Neural progenitor cell (in vitro differentiated cells): ENCODE measurements around the gene CYP4V2. TPM values are rescaled to one million over a fixed set of nuclear protein-coding genes. Genes with fewer than 3 reads are reported as not detected.

ENCODE experiments used
- DNase-seq: peaks from one replicate; pipeline ENCODE4 v3.0.0-alpha.2; 2016; ENCODE audit warnings: low spot score
- H2AFZ ChIP-seq: fragments of 200-600 bp; sonication (generic); replicated peaks from 2 replicates; pipeline ENCODE4 v1.6.1; 2016; ENCODE audit warnings: antibody characterized with exemption
- H3F3A ChIP-seq: fragments of 200-600 bp; sonication (generic); 2 replicates; pipeline ENCODE4 v1.6.1; 2016; ENCODE audit warnings: antibody characterized with exemption, low read depth
- H3K27ac ChIP-seq: fragments of 200-600 bp; sonication (generic); 2 replicates; pipeline ENCODE4 v1.5.1; 2016; ENCODE audit warnings: mild to moderate bottlenecking
- H3K27me3 ChIP-seq: fragments of 200-600 bp; sonication (generic); 2 replicates; pipeline ENCODE4 v1.6.1; 2016; ENCODE audit warnings: mild to moderate bottlenecking, moderate library complexity
- H3K36me3 ChIP-seq: fragments of 200-600 bp; sonication (generic); 2 replicates; pipeline ENCODE4 v1.5.1; 2016
- H3K4me1 ChIP-seq: fragments of 200-600 bp; sonication (generic); 2 replicates; pipeline ENCODE4 v1.6.1; 2016; ENCODE audit warnings: mixed run types
- H3K4me2 ChIP-seq: fragments of 200-600 bp; sonication (generic); 2 replicates; pipeline ENCODE4 v1.6.1; 2016
- H3K4me3 ChIP-seq: fragments of 200-600 bp; sonication (generic); 2 replicates; pipeline ENCODE4 v1.5.1; 2016
- H3K79me2 ChIP-seq: fragments of 200-600 bp; sonication (generic); 2 replicates; pipeline ENCODE4 v1.6.1; 2016; ENCODE audit warnings: low read depth
- H3K9ac ChIP-seq: fragments of 200-600 bp; sonication (generic); 2 replicates; pipeline ENCODE4 v1.6.1; 2016
- H3K9me3 ChIP-seq: fragments of 200-600 bp; sonication (generic); 2 replicates; pipeline ENCODE4 v1.5.1; 2016; ENCODE audit warnings: low read depth
- H4K20me1 ChIP-seq: fragments of 200-600 bp; sonication (generic); 2 replicates; pipeline ENCODE4 v1.6.1; 2016; ENCODE audit warnings: low read depth
- H3K27ac Mint-ChIP-seq: 3 replicates; pipeline ENCODE4 v1.8.0; 2021; ENCODE audit warnings: mixed read lengths
- H3K27me3 Mint-ChIP-seq: 2 replicates; pipeline ENCODE4 v1.8.0; 2022; ENCODE audit warnings: low read depth, mild to moderate bottlenecking, inconsistent platforms, moderate library complexity, mixed read lengths; ENCODE audit not compliant: insufficient read depth
- H3K36me3 Mint-ChIP-seq: 3 replicates; pipeline ENCODE4 v1.8.0; 2021; ENCODE audit warnings: mixed read lengths
- H3K4me1 Mint-ChIP-seq: 3 replicates; pipeline ENCODE4 v1.8.0; 2021; ENCODE audit warnings: mixed read lengths
- H3K4me3 Mint-ChIP-seq: 3 replicates; pipeline ENCODE4 v1.8.0; 2021; ENCODE audit warnings: mild to moderate bottlenecking, moderate library complexity, mixed read lengths
- H3K9me3 Mint-ChIP-seq: 3 replicates; pipeline ENCODE4 v1.8.0; 2020; ENCODE audit warnings: mixed read lengths
- EZH2 ChIP-seq: fragments of 200-600 bp; sonication (generic); IDR thresholded peaks from 2 replicates; pipeline ENCODE4 v1.6.1; 2017; ENCODE audit warnings: antibody characterized with exemption, mild to moderate bottlenecking, moderate library complexity
- EZH2phosphoT487 ChIP-seq: fragments of 200-600 bp; sonication (generic); IDR thresholded peaks from 2 replicates; pipeline ENCODE4 v1.6.1; 2017; ENCODE audit warnings: antibody characterized with exemption
- total RNA-seq: library from RNA; depleted of rRNA; stranded (reverse); fragments of >200 nt; gene quantifications from 2 replicates; pipeline ENCODE4 v1.2.3, GENCODE V29; 2015; ENCODE audit warnings: low replicate concordance
- TF ChIP-seq, protein P1 (sequence below): fragments of 200-600 bp; sonication (generic); IDR thresholded peaks from 2 replicates; pipeline ENCODE4 v1.5.1; 2017; ENCODE audit warnings: antibody characterized with exemption, mild to moderate bottlenecking

Gene CYP4V2
- total RNA-seq, 1 donor from 2014 or later, result 0.37 TPM

DNA sequence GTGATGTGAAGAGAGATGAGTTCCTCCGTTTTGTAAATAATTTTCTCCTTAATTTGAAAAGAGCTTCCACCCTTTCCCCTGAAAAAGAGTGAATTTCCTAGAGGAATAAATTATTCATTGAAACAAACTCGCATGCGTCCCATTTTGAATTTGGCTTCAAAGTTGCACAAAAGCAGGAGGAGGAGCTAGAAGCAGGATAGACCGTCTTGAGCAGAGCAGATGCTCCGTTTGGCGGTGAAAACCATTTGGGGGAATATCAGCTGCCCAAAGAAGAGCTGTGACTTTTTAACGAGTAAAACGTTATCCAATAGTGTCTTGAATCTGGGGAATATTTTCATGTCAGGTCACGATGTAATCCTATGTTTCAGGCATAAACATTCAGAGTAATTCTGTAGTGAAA is 44.9 kb upstream of the CYP4V2 start:
- no peak for DNase-seq
- Histone ChIP-seq H3K9me3 (no peaks in the 10 kb centered on the region), H4K20me1 (no peaks in the 10 kb centered on the region), H3K4me1 (peaks cover 17% of the 10 kb centered on the region), H3K36me3 (no peaks in the 10 kb centered on the region), H3K9ac (no peak overlapping the region), H3K27me3 (peaks cover 36% of the 10 kb centered on the region), H3F3A (peaks cover 27% of the 10 kb centered on the region), H3K27ac (no peak overlapping the region), H2AFZ (no peak overlapping the region), H3K4me3 (no peak overlapping the region), H3K79me2 (no peaks in the 10 kb centered on the region), H3K4me2 (no peak overlapping the region)
- Mint-ChIP-seq H3K9me3 (peaks cover 2% of the 10 kb centered on the region), H3K36me3 (no peaks in the 10 kb centered on the region), H3K27me3 (peaks cover 13% of the 10 kb centered on the region), H3K4me3 (no peak overlapping the region), H3K4me1 (peaks cover 13% of the 10 kb centered on the region), H3K27ac (no peak overlapping the region)
- TF ChIP-seq EZH2 (no peak), EZH2phosphoT487 (no peak)
- TF ChIP-seq, protein P1, sequence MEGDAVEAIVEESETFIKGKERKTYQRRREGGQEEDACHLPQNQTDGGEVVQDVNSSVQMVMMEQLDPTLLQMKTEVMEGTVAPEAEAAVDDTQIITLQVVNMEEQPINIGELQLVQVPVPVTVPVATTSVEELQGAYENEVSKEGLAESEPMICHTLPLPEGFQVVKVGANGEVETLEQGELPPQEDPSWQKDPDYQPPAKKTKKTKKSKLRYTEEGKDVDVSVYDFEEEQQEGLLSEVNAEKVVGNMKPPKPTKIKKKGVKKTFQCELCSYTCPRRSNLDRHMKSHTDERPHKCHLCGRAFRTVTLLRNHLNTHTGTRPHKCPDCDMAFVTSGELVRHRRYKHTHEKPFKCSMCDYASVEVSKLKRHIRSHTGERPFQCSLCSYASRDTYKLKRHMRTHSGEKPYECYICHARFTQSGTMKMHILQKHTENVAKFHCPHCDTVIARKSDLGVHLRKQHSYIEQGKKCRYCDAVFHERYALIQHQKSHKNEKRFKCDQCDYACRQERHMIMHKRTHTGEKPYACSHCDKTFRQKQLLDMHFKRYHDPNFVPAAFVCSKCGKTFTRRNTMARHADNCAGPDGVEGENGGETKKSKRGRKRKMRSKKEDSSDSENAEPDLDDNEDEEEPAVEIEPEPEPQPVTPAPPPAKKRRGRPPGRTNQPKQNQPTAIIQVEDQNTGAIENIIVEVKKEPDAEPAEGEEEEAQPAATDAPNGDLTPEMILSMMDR, result no peak

DNA sequence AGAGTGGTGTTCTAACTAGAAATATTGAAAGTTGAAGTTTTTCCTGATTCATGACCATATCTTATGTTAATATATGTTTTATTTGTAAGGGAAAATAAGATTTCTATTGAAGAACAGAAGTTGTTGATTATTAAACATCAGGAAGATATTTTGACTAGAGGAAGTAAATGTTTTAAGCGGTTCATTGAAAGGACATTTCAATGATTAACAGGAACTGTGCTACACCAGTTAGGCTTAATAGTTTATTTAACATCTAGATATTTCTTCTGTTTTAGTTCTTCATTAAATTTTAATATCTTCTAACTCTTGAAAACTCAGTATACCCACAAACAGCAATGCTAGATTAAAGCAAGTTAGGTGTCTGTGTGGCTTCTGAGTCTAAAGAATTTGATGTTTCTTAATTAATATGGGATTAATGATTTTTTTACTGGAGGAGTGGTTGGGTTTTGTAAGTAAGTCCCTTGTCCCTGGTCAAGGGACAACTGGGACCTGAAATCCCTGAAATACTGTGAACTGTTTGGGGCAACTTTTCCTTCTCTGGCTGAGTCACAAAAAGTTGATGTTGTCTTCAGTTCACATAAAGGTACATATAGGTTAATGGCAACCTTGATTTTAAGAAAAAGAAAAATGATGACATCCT is 42.9 kb upstream of the CYP4V2 start:
- no peak overlapping the region for H3K9ac ChIP-seq
- Mint-ChIP-seq H3K27ac (no peak overlapping the region), H3K4me1 (peaks cover 13% of the 10 kb centered on the region), H3K4me3 (no peak overlapping the region), H3K36me3 (no peaks in the 10 kb centered on the region), H3K27me3 (peaks cover 13% of the 10 kb centered on the region), H3K9me3 (peaks cover 2% of the 10 kb centered on the region)
- peaks cover 27% of the 10 kb centered on the region for H3F3A ChIP-seq
- no peak overlapping the region for H3K4me2 ChIP-seq
- no peak overlapping the region for H3K4me3 ChIP-seq
- H4K20me1 ChIP-seq, result no peaks in the 10 kb centered on the region
- TF ChIP-seq, protein P1, result no peak
- TF ChIP-seq EZH2phosphoT487, result no peak
- TF ChIP-seq EZH2, result no peak
- no peak overlapping the region for H2AFZ ChIP-seq
- H3K4me1 ChIP-seq, result peaks cover 17% of the 10 kb centered on the region
- no peaks in the 10 kb centered on the region for H3K9me3 ChIP-seq
- no peaks in the 10 kb centered on the region for H3K36me3 ChIP-seq
- H3K27me3 ChIP-seq, result peaks cover 32% of the 10 kb centered on the region
- no peaks in the 10 kb centered on the region for H3K79me2 ChIP-seq
- H3K27ac ChIP-seq, result no peak overlapping the region
- DNase-seq, result no peak

DNA sequence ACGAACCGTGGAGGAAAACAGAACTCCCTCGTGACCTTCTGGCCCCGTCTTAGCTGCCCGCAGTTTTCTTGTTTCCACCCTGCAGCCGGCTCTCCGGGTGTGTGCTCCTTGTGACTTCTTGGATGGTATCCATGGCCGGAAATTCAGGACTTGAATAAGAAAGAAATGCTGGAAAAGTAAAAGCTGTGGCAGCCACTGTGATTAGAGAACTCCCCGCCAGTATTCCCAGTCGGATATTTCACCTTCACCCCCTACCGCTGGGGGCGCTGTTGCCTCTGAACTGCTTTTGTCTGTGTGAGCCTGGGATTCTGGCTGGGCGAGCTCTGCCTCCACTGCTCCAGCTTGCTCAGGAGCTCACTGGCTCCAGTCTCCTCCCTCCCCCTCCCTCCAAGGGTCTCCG is 41.5 kb upstream of the CYP4V2 start:
- no peak overlapping the region for H3K4me3 ChIP-seq
- Mint-ChIP-seq H3K9me3 (no peaks in the 10 kb centered on the region), H3K27ac (no peak overlapping the region), H3K4me3 (no peak overlapping the region), H3K36me3 (no peaks in the 10 kb centered on the region), H3K27me3 (peaks cover 7% of the 10 kb centered on the region), H3K4me1 (peaks cover 6% of the 10 kb centered on the region)
- H2AFZ ChIP-seq, result no peak overlapping the region
- no peaks in the 10 kb centered on the region for H3K9me3 ChIP-seq
- H3F3A ChIP-seq, result peaks cover 18% of the 10 kb centered on the region
- no peaks in the 10 kb centered on the region for H4K20me1 ChIP-seq
- H3K9ac ChIP-seq, result no peak overlapping the region
- DNase-seq, result peak; percentile 65
- no peaks in the 10 kb centered on the region for H3K36me3 ChIP-seq
- H3K4me1 ChIP-seq, result peaks cover 10% of the 10 kb centered on the region
- no peak overlapping the region for H3K4me2 ChIP-seq
- H3K27me3 ChIP-seq, result peaks cover 27% of the 10 kb centered on the region
- no peak for TF ChIP-seq EZH2
- TF ChIP-seq, protein P1, result peak; percentile 80
- no peak overlapping the region for H3K27ac ChIP-seq
- no peaks in the 10 kb centered on the region for H3K79me2 ChIP-seq
